Keratinocyte (primary cell): ENCODE data around the gene ABCD3. TPM values are rescaled to one million over a fixed set of nuclear protein-coding genes. Genes with fewer than 3 reads are reported as not detected.

ENCODE experiments used
- DNase-seq: peaks from one replicate; pipeline ENCODE4 v3.0.0-alpha.2; 2011; ENCODE audit warnings: low read depth, missing footprints, low spot score
- FAIRE-seq: peaks from 2 replicates; lab custom pipeline; 2011; peaks lifted over from hg19 to GRCh38; lab: Jason Lieb, UNC
- H2AFZ ChIP-seq: 2 replicates; pipeline ENCODE4 v1.6.0; 2012; ENCODE audit warnings: low read length, control low read depth, inconsistent platforms; ENCODE audit not compliant: control insufficient read depth
- H3K27ac ChIP-seq: 2 replicates; pipeline ENCODE4 v1.5.1; 2011; ENCODE audit warnings: low read length; ENCODE audit not compliant: control insufficient read depth, insufficient read depth
- H3K27me3 ChIP-seq: 3 replicates; pipeline ENCODE4 v1.6.0; 2011; ENCODE audit warnings: low read length; ENCODE audit not compliant: control insufficient read depth, insufficient read depth; ENCODE audit errors: extremely low read depth
- H3K36me3 ChIP-seq, 2 experiments: 2 replicates in 1 of 2; 3 replicates in 1 of 2; pipeline ENCODE4 v1.5.1; 2011; ENCODE audit warnings: low read length in 2 of 2, mild to moderate bottlenecking in 1 of 2; ENCODE audit not compliant: control insufficient read depth in 2 of 2, insufficient read depth in 2 of 2; ENCODE audit errors: extremely low read depth in 1 of 2
- H3K4me1 ChIP-seq: 3 replicates; pipeline ENCODE4 v1.5.1; 2011; ENCODE audit warnings: low read length; ENCODE audit not compliant: control insufficient read depth, insufficient read depth; ENCODE audit errors: extremely low read depth
- H3K4me2 ChIP-seq: 3 replicates; pipeline ENCODE4 v1.6.0; 2011; ENCODE audit warnings: low read depth, low read length; ENCODE audit not compliant: control insufficient read depth, insufficient read depth; ENCODE audit errors: extremely low read depth
- H3K4me3 ChIP-seq, 3 experiments: fragments of 200-600 bp in 1 of 3; sonication (generic) in 1 of 3; 2 replicates in 2 of 3; 3 replicates in 1 of 3; pipeline ENCODE4 v1.5.1; 2011 to 2016; ENCODE audit warnings: low read length in 3 of 3, mild to moderate bottlenecking in 3 of 3, control low read depth in 2 of 3, inconsistent platforms in 1 of 3, low read depth in 1 of 3, mixed read lengths in 1 of 3, mixed run types in 1 of 3, moderate library complexity in 1 of 3; ENCODE audit not compliant: control insufficient read depth in 2 of 3, insufficient read depth in 2 of 3; ENCODE audit errors: extremely low read depth in 1 of 3
- H3K79me2 ChIP-seq: 2 replicates; pipeline ENCODE4 v1.6.0; 2012; ENCODE audit warnings: low read length; ENCODE audit not compliant: control insufficient read depth, insufficient read depth
- H3K9ac ChIP-seq: 3 replicates; pipeline ENCODE4 v1.6.0; 2011; ENCODE audit warnings: low read length; ENCODE audit not compliant: control insufficient read depth, insufficient read depth; ENCODE audit errors: extremely low read depth
- H3K9me1 ChIP-seq: 3 replicates; pipeline ENCODE4 v1.6.0; 2011; ENCODE audit warnings: low read length; ENCODE audit not compliant: control insufficient read depth, insufficient read depth; ENCODE audit errors: extremely low read depth
- H3K9me3 ChIP-seq: 2 replicates; pipeline ENCODE4 v1.5.1; 2012; ENCODE audit warnings: low read depth, low read length; ENCODE audit not compliant: control insufficient read depth
- H4K20me1 ChIP-seq: 3 replicates; pipeline ENCODE4 v1.6.0; 2011; ENCODE audit warnings: low read length; ENCODE audit not compliant: control insufficient read depth, insufficient read depth; ENCODE audit errors: extremely low read depth
- CTCF ChIP-seq, 3 experiments: IDR thresholded peaks in 1 of 3; conservative IDR thresholded peaks in 1 of 3; optimal IDR thresholded peaks in 1 of 3; 2 replicates in 2 of 3; 3 replicates in 1 of 3; pipeline versions ENCODE3 to v1.5.1; 2011; ENCODE audit warnings: low read length in 3 of 3, mild to moderate bottlenecking in 3 of 3, moderate library complexity in 2 of 3, control low read depth in 1 of 3, inconsistent platforms in 1 of 3; ENCODE audit not compliant: insufficient read depth in 2 of 3; ENCODE audit errors: extremely low read depth in 1 of 3
- EZH2 ChIP-seq: IDR thresholded peaks from one replicate; pipeline ENCODE4 v1.6.1; 2012; ENCODE audit warnings: inconsistent platforms, mild to moderate bottlenecking, low read length, moderate library complexity
- dilution Hi-C: fragments of 300-500 bp; cut with MboI; formaldehyde crosslinking; loops from one replicate; pipeline ENCODE4 v1.7.0; 2020; ENCODE audit warnings: low sequenced_read_pairs; ENCODE audit not compliant: extremely low pct_ligation_motif_present
- polyA plus RNA-seq, 5 experiments: library from polyadenylated mRNA; depleted of rRNA in 3 of 5; stranded (reverse) in 3 of 5; stranded (forward) in 1 of 5; unstranded in 1 of 5; fragments of >200 nt; gene quantifications; 1 replicate in 1 of 5; 2 replicates in 3 of 5; 3 replicates in 1 of 5; pipeline versions ENCODE4 v1.2.1 to v1.2.3, GENCODE V29; 2011 to 2012; ENCODE audit warnings: missing spikeins in 2 of 5, low read depth in 1 of 5, low replicate concordance in 1 of 5

ABCD3 gene
- polyA plus RNA-seq, 1 donor (not counting 4 experiments of a cell fraction or from before 2014, with no cell fraction given): 34.9 TPM

- Histone ChIP-seq H3K4me1 (peaks cover 7% of the 10 kb centered on the region), H3K9me3 (no peaks in the 10 kb centered on the region), H3K79me2 (peaks cover 39% of the 10 kb centered on the region), H3K9ac (no peak overlapping the region), H2AFZ (no peak overlapping the region), H4K20me1 (peaks cover 61% of the 10 kb centered on the region), H3K27me3 (no peaks in the 10 kb centered on the region), H3K27ac (no peak overlapping the region), H3K4me3 (no peak overlapping the region), H3K9me1 (no peaks in the 10 kb centered on the region), H3K4me2 (no peak overlapping the region), H3K36me3 (peaks cover 50 to 78% of the 10 kb centered on the region in 2 experiments)
- FAIRE-seq (peak; percentile 9), DNase-seq (no peak)
- TF ChIP-seq CTCF (optimal IDR thresholded peaks at IDR 0.05 in 1 of 3, IDR thresholded peaks at IDR 0.05 in 1 of 3, conservative IDR thresholded peaks at IDR 0.05 in 1 of 3; ENCODE audit: extremely low read depth in 1 of 3, insufficient read depth in 2 of 3, low read length in 3 of 3) (no peak), EZH2 (no peak)
- dilution Hi-C loops: no loop called here
Measured at GRCh38 chr1:94535879-94536278, 117.7 kb downstream of the ABCD3 start.

- no peak overlapping the region for H3K27ac ChIP-seq
- H3K9me1 ChIP-seq: no peaks in the 10 kb centered on the region
- H3K9me3 ChIP-seq: no peaks in the 10 kb centered on the region
- FAIRE-seq: peak; percentile 34
- H3K36me3 ChIP-seq: peaks cover 47 to 68% of the 10 kb centered on the region in 2 experiments
- no peak for DNase-seq
- H4K20me1 ChIP-seq: peaks cover 53% of the 10 kb centered on the region
- peak overlapping the region; percentile 30 for H3K4me2 ChIP-seq
- dilution Hi-C loops: no loop called here
- H3K27me3 ChIP-seq: no peaks in the 10 kb centered on the region
- no peak overlapping the region for H2AFZ ChIP-seq
- H3K4me1 ChIP-seq: peaks cover 7% of the 10 kb centered on the region
- TF ChIP-seq EZH2: no peak
- peak overlapping the region in 2 of 3 experiments; percentile 24 to 91 for H3K4me3 ChIP-seq
- peak overlapping the region; percentile 10 for H3K9ac ChIP-seq
- peaks cover 50% of the 10 kb centered on the region for H3K79me2 ChIP-seq
Measured at GRCh38 chr1:94537254-94537653, 119.1 kb downstream of the ABCD3 start.
